Measurements from ENCODE around the gene LITAF.

- TF ChIP-seq, protein P1, sequence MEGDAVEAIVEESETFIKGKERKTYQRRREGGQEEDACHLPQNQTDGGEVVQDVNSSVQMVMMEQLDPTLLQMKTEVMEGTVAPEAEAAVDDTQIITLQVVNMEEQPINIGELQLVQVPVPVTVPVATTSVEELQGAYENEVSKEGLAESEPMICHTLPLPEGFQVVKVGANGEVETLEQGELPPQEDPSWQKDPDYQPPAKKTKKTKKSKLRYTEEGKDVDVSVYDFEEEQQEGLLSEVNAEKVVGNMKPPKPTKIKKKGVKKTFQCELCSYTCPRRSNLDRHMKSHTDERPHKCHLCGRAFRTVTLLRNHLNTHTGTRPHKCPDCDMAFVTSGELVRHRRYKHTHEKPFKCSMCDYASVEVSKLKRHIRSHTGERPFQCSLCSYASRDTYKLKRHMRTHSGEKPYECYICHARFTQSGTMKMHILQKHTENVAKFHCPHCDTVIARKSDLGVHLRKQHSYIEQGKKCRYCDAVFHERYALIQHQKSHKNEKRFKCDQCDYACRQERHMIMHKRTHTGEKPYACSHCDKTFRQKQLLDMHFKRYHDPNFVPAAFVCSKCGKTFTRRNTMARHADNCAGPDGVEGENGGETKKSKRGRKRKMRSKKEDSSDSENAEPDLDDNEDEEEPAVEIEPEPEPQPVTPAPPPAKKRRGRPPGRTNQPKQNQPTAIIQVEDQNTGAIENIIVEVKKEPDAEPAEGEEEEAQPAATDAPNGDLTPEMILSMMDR (IDR thresholded peaks at IDR 0.05; ENCODE audit: insufficient read depth, low read length): no peak
- TF ChIP-seq POLR2AphosphoS5 (IDR thresholded peaks at IDR 0.05; ENCODE audit: low read depth) (no peak), SPI1 (IDR thresholded peaks at IDR 0.05; ENCODE audit: borderline replicate concordance, low read depth) (no peak)
Observed at GRCh38 chr16:11530171-11530940, 56.4 kb downstream of the LITAF start.
